Measurements from ENCODE around the gene IFT122.

IFT122 gene

GRCh38 chr3:129555616-129556357 is 115.8 kb downstream of the IFT122 start:
- TF ChIP-seq CTCF (IDR thresholded peaks at IDR 0.05; ENCODE audit: insufficient read depth, low read length, poor library complexity, severe bottlenecking): no peak
- Histone ChIP-seq H3K27me3 (replicated peaks; ENCODE audit: control insufficient read depth, insufficient read depth, low read length) (no peaks in the 10 kb centered on the region; the same call in none of the 2 replicates), H3K36me3 (ENCODE audit: control insufficient read depth, insufficient read depth, low read length) (no peaks in the 10 kb centered on the region), H3K4me3 (replicated peaks; ENCODE audit: low read depth, low read length) (no peak overlapping the region)
- DNase-seq (ENCODE audit: extremely low read depth, insufficient read length): no peak

GRCh38 chr3:129556358-129556695 is 116.3 kb downstream of the IFT122 start:
- DNase-seq (ENCODE audit: extremely low read depth, insufficient read length): no peak
- TF ChIP-seq CTCF (IDR thresholded peaks at IDR 0.05; ENCODE audit: insufficient read depth, low read length, poor library complexity, severe bottlenecking): no peak

GRCh38 chr3:129556890-129557547 is 117.0 kb downstream of the IFT122 start:
- DNase-seq (ENCODE audit: extremely low read depth, insufficient read length): no peak
- no peak overlapping the region for H3K4me3 ChIP-seq (replicated peaks; ENCODE audit: low read depth, low read length)
- no peaks in the 10 kb centered on the region for H3K36me3 ChIP-seq (ENCODE audit: control insufficient read depth, insufficient read depth, low read length)
- TF ChIP-seq CTCF (IDR thresholded peaks at IDR 0.05; ENCODE audit: insufficient read depth, low read length, poor library complexity, severe bottlenecking): no peak
- H3K27me3 ChIP-seq (replicated peaks; ENCODE audit: control insufficient read depth, insufficient read depth, low read length): no peaks in the 10 kb centered on the region; the same call in none of the 2 replicates

More at GRCh38 chr3:129556358-129556695, 116.3 kb downstream of the IFT122 start:
- Histone ChIP-seq H3K36me3 (ENCODE audit: control insufficient read depth, insufficient read depth, low read length) (no peaks in the 10 kb centered on the region), H3K27me3 (replicated peaks; ENCODE audit: control insufficient read depth, insufficient read depth, low read length) (no peaks in the 10 kb centered on the region; the same call in none of the 2 replicates), H3K4me3 (replicated peaks; ENCODE audit: low read depth, low read length) (no peak overlapping the region)

- no peaks in the 10 kb centered on the region for H3K36me3 ChIP-seq (ENCODE audit: control insufficient read depth, insufficient read depth, low read length)
- DNase-seq (ENCODE audit: extremely low read depth, insufficient read length): no peak
- H3K27me3 ChIP-seq (replicated peaks; ENCODE audit: control insufficient read depth, insufficient read depth, low read length): no peaks in the 10 kb centered on the region; the same call in none of the 2 replicates
- no peak overlapping the region for H3K4me3 ChIP-seq (replicated peaks; ENCODE audit: low read depth, low read length)
- no peak for TF ChIP-seq CTCF (IDR thresholded peaks at IDR 0.05; ENCODE audit: insufficient read depth, low read length, poor library complexity, severe bottlenecking)
Measured at GRCh38 chr3:129557548-129557894, 117.5 kb downstream of the IFT122 start.

- no peak for TF ChIP-seq CTCF (IDR thresholded peaks at IDR 0.05; ENCODE audit: insufficient read depth, low read length, poor library complexity, severe bottlenecking)
- Histone ChIP-seq H3K4me3 (replicated peaks; ENCODE audit: low read depth, low read length) (no peak overlapping the region), H3K36me3 (ENCODE audit: control insufficient read depth, insufficient read depth, low read length) (no peaks in the 10 kb centered on the region), H3K27me3 (replicated peaks; ENCODE audit: control insufficient read depth, insufficient read depth, low read length) (no peaks in the 10 kb centered on the region; the same call in 1 of the 2 replicates)
- DNase-seq (ENCODE audit: extremely low read depth, insufficient read length): no peak
Measured at GRCh38 chr3:129558081-129558771, 118.2 kb downstream of the IFT122 start.
